Neuronal stem cell (in vitro differentiated cells): ENCODE data around the gene KRTAP5-6.
A peak's percentile ranks its signal among the peaks of the same experiment; 100 is the strongest.

ENCODE experiments used
- DNase-seq: peaks from one replicate; pipeline ENCODE4 v3.0.0-alpha.2; 2013; ENCODE audit warnings: low spot score
- H2AFZ ChIP-seq: one replicate; pipeline ENCODE4 v1.6.1; 2013; ENCODE audit warnings: mild to moderate bottlenecking, low read length, inconsistent platforms
- H2AK5ac ChIP-seq: 2 replicates; pipeline ENCODE4 v1.6.1; 2013; ENCODE audit warnings: low read depth, mild to moderate bottlenecking, inconsistent platforms, low read length, moderate library complexity, mixed read lengths
- H2BK120ac ChIP-seq: 2 replicates; pipeline ENCODE4 v1.6.1; 2013; ENCODE audit warnings: low read depth, mild to moderate bottlenecking, inconsistent platforms, low read length, moderate library complexity, mixed read lengths
- H2BK12ac ChIP-seq: one replicate; pipeline ENCODE4 v1.6.1; 2013; ENCODE audit warnings: low read length, inconsistent platforms
- H2BK15ac ChIP-seq: 2 replicates; pipeline ENCODE4 v1.6.1; 2013; ENCODE audit warnings: mild to moderate bottlenecking, low read length, inconsistent platforms, mixed read lengths
- H2BK5ac ChIP-seq: one replicate; pipeline ENCODE4 v1.6.1; 2013; ENCODE audit warnings: inconsistent platforms, mild to moderate bottlenecking, low read length, moderate library complexity
- H3K14ac ChIP-seq: one replicate; pipeline ENCODE4 v1.6.1; 2013; ENCODE audit warnings: low read length, inconsistent platforms
- H3K18ac ChIP-seq: 2 replicates; pipeline ENCODE4 v1.6.1; 2013; ENCODE audit warnings: low read length, inconsistent platforms
- H3K23ac ChIP-seq: 2 replicates; pipeline ENCODE4 v1.6.1; 2013; ENCODE audit warnings: low read depth, mild to moderate bottlenecking, mixed read lengths, low read length, inconsistent platforms; ENCODE audit not compliant: poor library complexity
- H3K27ac ChIP-seq: replicated peaks from 3 replicates; pipeline ENCODE4 v1.5.1; 2013; ENCODE audit warnings: low read length, inconsistent platforms
- H3K27me3 ChIP-seq, 3 experiments: 2 replicates each; pipeline ENCODE4 v1.6.1; 2013; ENCODE audit warnings: low read length in 3 of 3, mild to moderate bottlenecking in 2 of 3, inconsistent platforms in 1 of 3, low read depth in 1 of 3, mixed read lengths in 1 of 3, moderate library complexity in 1 of 3; ENCODE audit not compliant: control insufficient read depth in 3 of 3, insufficient read depth in 3 of 3
- H3K36me3 ChIP-seq, 2 donors: replicated peaks in 1 of 2; 2 replicates each; pipeline ENCODE4 v1.6.1; 2013; ENCODE audit warnings: low read length in 2 of 2; ENCODE audit not compliant: control insufficient read depth in 2 of 2, insufficient read depth in 2 of 2
- H3K4ac ChIP-seq: 2 replicates; pipeline ENCODE4 v1.6.1; 2013; ENCODE audit warnings: inconsistent platforms, mild to moderate bottlenecking, low read length, moderate library complexity
- H3K4me1 ChIP-seq, 2 donors: 1 replicate in 1 of 2; 2 replicates in 1 of 2; pipeline ENCODE4 v1.6.1; 2013; ENCODE audit warnings: low read length in 2 of 2, low read depth in 1 of 2; ENCODE audit not compliant: control insufficient read depth in 2 of 2, insufficient read depth in 1 of 2
- H3K4me2 ChIP-seq: one replicate; pipeline ENCODE4 v1.6.1; 2013; ENCODE audit warnings: mild to moderate bottlenecking, low read length, inconsistent platforms; ENCODE audit not compliant: insufficient read depth, poor library complexity, severe bottlenecking
- H3K4me3 ChIP-seq, 2 donors: 2 replicates each; pipeline ENCODE4 v1.5.1; 2013; ENCODE audit warnings: low read length in 2 of 2, mild to moderate bottlenecking in 2 of 2, inconsistent platforms in 1 of 2, moderate library complexity in 1 of 2
- H3K79me1 ChIP-seq: one replicate; pipeline ENCODE4 v1.6.1; 2013; ENCODE audit warnings: low read depth, mild to moderate bottlenecking, inconsistent platforms, low read length, moderate library complexity
- H3K9ac ChIP-seq: one replicate; pipeline ENCODE4 v1.6.1; 2013; ENCODE audit warnings: mild to moderate bottlenecking, low read depth, low read length, inconsistent platforms; ENCODE audit not compliant: poor library complexity
- H3K9me3 ChIP-seq, 2 donors: replicated peaks in 1 of 2; 2 replicates each; pipeline versions ENCODE3 to v1.6.1; 2013; ENCODE audit warnings: low read length in 2 of 2, mild to moderate bottlenecking in 2 of 2, inconsistent platforms in 1 of 2, low read depth in 1 of 2, mixed read lengths in 1 of 2, moderate library complexity in 1 of 2; ENCODE audit not compliant: control insufficient read depth in 2 of 2, insufficient read depth in 1 of 2
- H4K8ac ChIP-seq: one replicate; pipeline ENCODE4 v1.6.1; 2013; ENCODE audit warnings: low read depth, mild to moderate bottlenecking, inconsistent platforms, low read length, moderate library complexity
- H4K91ac ChIP-seq: one replicate; pipeline ENCODE4 v1.6.1; 2013; ENCODE audit warnings: low read length, low read depth, mild to moderate bottlenecking, inconsistent platforms; ENCODE audit not compliant: poor library complexity
- WGBS, 2 donors: extraction: QIAGEN DNeasy Blood & Tissue Kit; methylation state at CpG; one replicate each; pipeline ENCODE4 v1.1.7; 2013; ENCODE audit warnings: missing lambda C conversion rate in 2 of 2, mixed read lengths in 1 of 2; ENCODE audit not compliant: insufficient read length in 2 of 2, insufficient replicate concordance in 1 of 2; ENCODE audit errors: extremely low coverage in 2 of 2; 5-methylcytosine and 5-hydroxymethylcytosine counted together

The KRTAP5-6 gene

DNA sequence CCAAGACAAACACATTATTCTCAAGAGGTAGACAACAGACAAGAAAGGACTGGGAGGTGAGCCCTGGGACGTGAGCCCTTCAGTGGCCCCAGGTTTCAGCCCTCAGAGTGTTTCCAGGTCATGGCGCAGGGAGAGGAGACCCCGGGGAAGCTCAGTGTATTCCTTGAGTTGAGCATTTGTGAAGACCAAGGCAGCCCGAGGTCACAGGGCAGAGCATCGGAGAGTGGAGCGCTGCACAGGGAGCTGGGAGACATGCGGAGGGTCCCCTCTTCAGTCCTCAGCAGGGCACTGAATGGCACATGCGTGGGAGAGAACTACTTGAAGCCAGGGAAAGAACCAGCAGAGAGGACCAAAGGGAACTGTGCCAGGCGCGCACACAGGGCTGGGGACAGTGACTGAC is 11.7 kb downstream of the KRTAP5-6 start:
- H3K18ac ChIP-seq, result no peak overlapping the region
- peaks cover 0 to 14% (median 0%) of the 10 kb centered on the region in 3 experiments for H3K27me3 ChIP-seq
- no peak overlapping the region for H3K27ac ChIP-seq
- no peaks in the 10 kb centered on the region for H3K36me3 ChIP-seq
- H3K4me1 ChIP-seq, result no peaks in the 10 kb centered on the region
- H3K4ac ChIP-seq, result no peak overlapping the region
- H2AFZ ChIP-seq, result no peak overlapping the region
- no peak overlapping the region for H2BK120ac ChIP-seq
- peak overlapping the region; percentile 40 for H2BK15ac ChIP-seq
- no peak for DNase-seq
- no peaks in the 10 kb centered on the region for H3K9me3 ChIP-seq
- no peak overlapping the region for H3K4me2 ChIP-seq
- no peak overlapping the region for H4K8ac ChIP-seq
- WGBS, 2 donors, result no CpG with 5 or more reads among the region's 10 CpGs
- H3K14ac ChIP-seq, result no peak overlapping the region
- H3K9ac ChIP-seq, result no peak overlapping the region
- H3K79me1 ChIP-seq, result no peaks in the 10 kb centered on the region
- H2AK5ac ChIP-seq, result no peak overlapping the region
- H3K23ac ChIP-seq, result no peak overlapping the region
- no peak overlapping the region for H2BK12ac ChIP-seq
- H2BK5ac ChIP-seq, result no peak overlapping the region
- H4K91ac ChIP-seq, result no peak overlapping the region
- no peak overlapping the region for H3K4me3 ChIP-seq

GRCh38 chr11:1714908-1715885 is 18.2 kb downstream of the KRTAP5-6 start:
- Histone ChIP-seq H2BK15ac (no peak overlapping the region), H4K8ac (no peak overlapping the region), H2AK5ac (peak overlapping the region; percentile 54), H3K9ac (no peak overlapping the region), H3K14ac (no peak overlapping the region), H3K18ac (no peak overlapping the region), H3K9me3 (no peaks in the 10 kb centered on the region), H2BK12ac (no peak overlapping the region), H3K4ac (no peak overlapping the region), H3K4me2 (no peak overlapping the region), H3K27me3 (peaks cover 0 to 13% (median 0%) of the 10 kb centered on the region in 3 experiments), H2AFZ (no peak overlapping the region), H3K4me1 (no peaks in the 10 kb centered on the region), H4K91ac (no peak overlapping the region), H3K23ac (no peak overlapping the region), H3K36me3 (no peaks in the 10 kb centered on the region), H3K27ac (no peak overlapping the region), H3K79me1 (no peaks in the 10 kb centered on the region), H2BK120ac (no peak overlapping the region), H3K4me3 (no peak overlapping the region), H2BK5ac (no peak overlapping the region)
- no CpG with 5 or more reads among the region's 24 CpGs for WGBS, 2 donors
- no peak for DNase-seq

DNA sequence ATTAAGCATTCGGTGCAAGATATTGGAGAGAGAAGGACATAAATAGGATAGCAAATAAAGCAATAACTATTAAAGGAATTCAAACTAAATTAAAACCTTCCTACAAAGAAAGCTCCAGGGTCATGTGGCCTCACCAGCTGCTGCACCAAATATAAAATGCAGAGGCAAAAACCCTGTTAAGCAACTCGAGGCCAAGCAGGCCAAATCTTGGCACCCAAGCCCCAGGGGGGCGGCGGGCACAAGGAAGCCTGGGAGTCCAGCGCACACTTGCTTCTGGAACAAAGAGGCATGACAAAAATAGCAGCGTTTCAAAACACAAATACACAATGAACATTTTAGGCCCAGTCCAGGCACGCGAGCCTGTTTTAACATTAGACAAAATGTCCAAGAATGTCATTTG is 20.8 kb downstream of the KRTAP5-6 start:
- no peak overlapping the region for H4K8ac ChIP-seq
- no peaks in the 10 kb centered on the region for H3K4me1 ChIP-seq
- no peak overlapping the region for H3K14ac ChIP-seq
- no peak overlapping the region for H3K4me2 ChIP-seq
- H2BK120ac ChIP-seq, result no peak overlapping the region
- no peak overlapping the region for H4K91ac ChIP-seq
- no peak overlapping the region for H2BK5ac ChIP-seq
- H2AFZ ChIP-seq, result no peak overlapping the region
- DNase-seq, result no peak
- H2AK5ac ChIP-seq, result no peak overlapping the region
- H3K4me3 ChIP-seq, result no peak overlapping the region
- no peak overlapping the region for H3K4ac ChIP-seq
- no peak overlapping the region for H3K27ac ChIP-seq
- H3K9ac ChIP-seq, result no peak overlapping the region
- H3K23ac ChIP-seq, result no peak overlapping the region
- no peaks in the 10 kb centered on the region for H3K36me3 ChIP-seq
- no CpG with 5 or more reads among the region's 8 CpGs for WGBS, 2 donors
- no peak overlapping the region for H2BK15ac ChIP-seq
- no peak overlapping the region for H3K18ac ChIP-seq
- H3K27me3 ChIP-seq, result peaks cover 0 to 13% (median 0%) of the 10 kb centered on the region in 3 experiments
- no peak overlapping the region for H2BK12ac ChIP-seq
- H3K79me1 ChIP-seq, result no peaks in the 10 kb centered on the region
- no peaks in the 10 kb centered on the region for H3K9me3 ChIP-seq

- Histone ChIP-seq H3K4me3 (no peak overlapping the region), H2AFZ (no peak overlapping the region), H3K23ac (no peak overlapping the region), H3K4me2 (no peak overlapping the region), H3K14ac (no peak overlapping the region), H3K4ac (no peak overlapping the region), H2BK15ac (no peak overlapping the region), H3K27ac (no peak overlapping the region), H3K4me1 (no peaks in the 10 kb centered on the region), H3K36me3 (no peaks in the 10 kb centered on the region), H2BK12ac (no peak overlapping the region), H3K18ac (no peak overlapping the region), H3K79me1 (no peaks in the 10 kb centered on the region), H2BK120ac (no peak overlapping the region), H2BK5ac (no peak overlapping the region), H2AK5ac (no peak overlapping the region), H3K9ac (no peak overlapping the region), H3K27me3 (peaks cover 0 to 13% (median 0%) of the 10 kb centered on the region in 3 experiments), H4K8ac (no peak overlapping the region), H4K91ac (no peak overlapping the region), H3K9me3 (no peaks in the 10 kb centered on the region)
- WGBS, 2 donors, result no CpG with 5 or more reads among the region's 15 CpGs
- DNase-seq, result no peak
Observed at GRCh38 chr11:1718326-1718725, 21.3 kb downstream of the KRTAP5-6 start.
